Measurements from ENCODE around the gene LCLAT1.

DNA sequence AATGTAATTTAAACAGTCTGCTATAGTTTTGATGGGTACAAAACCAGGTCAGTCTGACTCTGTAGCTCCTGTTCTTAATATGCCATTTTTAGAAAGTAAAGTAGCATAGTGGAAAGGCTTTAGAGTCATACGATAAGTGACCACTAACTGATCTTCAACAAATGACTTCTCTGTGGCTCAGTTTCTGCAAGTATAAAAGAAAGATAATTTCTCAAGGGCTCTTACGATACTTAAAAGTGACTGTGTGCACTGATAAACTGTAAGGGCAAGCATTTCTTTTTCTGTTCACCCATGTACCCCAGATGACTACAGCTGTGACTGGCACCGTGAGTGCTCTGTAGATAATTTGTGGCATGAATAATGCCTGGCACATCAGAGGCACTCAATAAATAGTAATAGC is 178.7 kb downstream of the LCLAT1 start:
- TF ChIP-seq, protein P1, sequence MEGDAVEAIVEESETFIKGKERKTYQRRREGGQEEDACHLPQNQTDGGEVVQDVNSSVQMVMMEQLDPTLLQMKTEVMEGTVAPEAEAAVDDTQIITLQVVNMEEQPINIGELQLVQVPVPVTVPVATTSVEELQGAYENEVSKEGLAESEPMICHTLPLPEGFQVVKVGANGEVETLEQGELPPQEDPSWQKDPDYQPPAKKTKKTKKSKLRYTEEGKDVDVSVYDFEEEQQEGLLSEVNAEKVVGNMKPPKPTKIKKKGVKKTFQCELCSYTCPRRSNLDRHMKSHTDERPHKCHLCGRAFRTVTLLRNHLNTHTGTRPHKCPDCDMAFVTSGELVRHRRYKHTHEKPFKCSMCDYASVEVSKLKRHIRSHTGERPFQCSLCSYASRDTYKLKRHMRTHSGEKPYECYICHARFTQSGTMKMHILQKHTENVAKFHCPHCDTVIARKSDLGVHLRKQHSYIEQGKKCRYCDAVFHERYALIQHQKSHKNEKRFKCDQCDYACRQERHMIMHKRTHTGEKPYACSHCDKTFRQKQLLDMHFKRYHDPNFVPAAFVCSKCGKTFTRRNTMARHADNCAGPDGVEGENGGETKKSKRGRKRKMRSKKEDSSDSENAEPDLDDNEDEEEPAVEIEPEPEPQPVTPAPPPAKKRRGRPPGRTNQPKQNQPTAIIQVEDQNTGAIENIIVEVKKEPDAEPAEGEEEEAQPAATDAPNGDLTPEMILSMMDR (IDR thresholded peaks at IDR 0.05; ENCODE audit: low read depth, low read length): no peak
- no peak for TF ChIP-seq EZH2phosphoT487 (IDR thresholded peaks at IDR 0.05; ENCODE audit: low read depth)

Data from OCI-LY3 (cell line).